ENCODE results near the gene HIPK4.
A peak's percentile ranks its signal among the peaks of the same experiment; 100 is the strongest.
"Not testable (repeated sequence)": the region's sequence is repeated elsewhere in the genome, so short reads cannot be mapped to it uniquely, and the experiment has no call there.

The HIPK4 gene

GRCh38 chr19:40415768-40416167, 25.8 kb upstream of the HIPK4 start:
- Histone ChIP-seq H3K27me3 (ENCODE audit: control insufficient read depth in 1 of 2, insufficient read depth in 2 of 2, low read length in 2 of 2) (no peaks in the 10 kb centered on the region), H3K9ac (ENCODE audit: low read length in 2 of 2) (no peak overlapping the region), H3K27ac (ENCODE audit: low read length) (no peak overlapping the region), H3K4me1 (ENCODE audit: control insufficient read depth, insufficient read depth, low read length) (peaks cover 24% of the 10 kb centered on the region), H3K9me3 (ENCODE audit: control insufficient read depth in 2 of 2, low read length in 2 of 2) (no peaks in the 10 kb centered on the region), H3K4me3 (ENCODE audit: low read length in 2 of 2) (no peak overlapping the region), H3K36me3 (ENCODE audit: control insufficient read depth in 2 of 2, insufficient read depth in 2 of 2, low read length in 2 of 2) (no peaks in the 10 kb centered on the region)

- H3K9ac ChIP-seq (ENCODE audit: low read length in 2 of 2) = no peak overlapping the region
- no peaks in the 10 kb centered on the region for H3K9me3 ChIP-seq (ENCODE audit: control insufficient read depth in 2 of 2, low read length in 2 of 2)
- no peaks in the 10 kb centered on the region for H3K36me3 ChIP-seq (ENCODE audit: control insufficient read depth in 2 of 2, insufficient read depth in 2 of 2, low read length in 2 of 2)
- H3K4me3 ChIP-seq (ENCODE audit: low read length in 2 of 2) = no peak overlapping the region
- no peaks in the 10 kb centered on the region for H3K27me3 ChIP-seq (ENCODE audit: control insufficient read depth in 1 of 2, insufficient read depth in 2 of 2, low read length in 2 of 2)
- no peak overlapping the region for H3K27ac ChIP-seq (ENCODE audit: low read length)
- peaks cover 24% of the 10 kb centered on the region for H3K4me1 ChIP-seq (ENCODE audit: control insufficient read depth, insufficient read depth, low read length)
Measured at GRCh38 chr19:40414542-40415535, 24.9 kb upstream of the HIPK4 start.

GRCh38 chr19:40413291-40413845, 23.4 kb upstream of the HIPK4 start, which contains the start of gene PRX:
TSS of gene PRX (minus strand) at chr19:40413378. CDS start at chr19:40407932, 5,446 bp downstream.
- no peaks in the 10 kb centered on the region for H3K27me3 ChIP-seq (ENCODE audit: control insufficient read depth in 1 of 2, insufficient read depth in 2 of 2, low read length in 2 of 2)
- no peaks in the 10 kb centered on the region for H3K9me3 ChIP-seq (ENCODE audit: control insufficient read depth in 2 of 2, low read length in 2 of 2)
- no peaks in the 10 kb centered on the region for H3K36me3 ChIP-seq (ENCODE audit: control insufficient read depth in 2 of 2, insufficient read depth in 2 of 2, low read length in 2 of 2)
- H3K4me3 ChIP-seq (ENCODE audit: low read length in 2 of 2) = no peak within 1 kb of the TSS
- H3K9ac ChIP-seq (ENCODE audit: low read length in 2 of 2) = no peak within 1 kb of the TSS
- H3K27ac ChIP-seq (ENCODE audit: low read length) = no peak within 1 kb of the TSS
- H3K4me1 ChIP-seq (ENCODE audit: control insufficient read depth, insufficient read depth, low read length) = peaks cover 24% of the 10 kb centered on the region

- Histone ChIP-seq H3K9me3 (ENCODE audit: control insufficient read depth in 2 of 2, low read length in 2 of 2) (no peaks in the 10 kb centered on the region), H3K9ac (ENCODE audit: low read length in 2 of 2) (no peak overlapping the region), H3K4me1 (ENCODE audit: control insufficient read depth, insufficient read depth, low read length) (peaks cover 23% of the 10 kb centered on the region), H3K27ac (ENCODE audit: low read length) (no peak overlapping the region), H3K36me3 (ENCODE audit: control insufficient read depth in 2 of 2, insufficient read depth in 2 of 2, low read length in 2 of 2) (no peaks in the 10 kb centered on the region), H3K27me3 (ENCODE audit: control insufficient read depth in 1 of 2, insufficient read depth in 2 of 2, low read length in 2 of 2) (no peaks in the 10 kb centered on the region), H3K4me3 (ENCODE audit: low read length in 2 of 2) (no peak overlapping the region)
Measured at GRCh38 chr19:40412866-40413265, 22.9 kb upstream of the HIPK4 start.

- Histone ChIP-seq H3K9me3 (ENCODE audit: control insufficient read depth in 2 of 2, low read length in 2 of 2) (no peaks in the 10 kb centered on the region), H3K27ac (ENCODE audit: low read length) (no peak overlapping the region), H3K4me1 (ENCODE audit: control insufficient read depth, insufficient read depth, low read length) (peaks cover 15% of the 10 kb centered on the region), H3K4me3 (ENCODE audit: low read length in 2 of 2) (no peak overlapping the region), H3K9ac (ENCODE audit: low read length in 2 of 2) (peak overlapping the region in 1 of 2 donors; percentile 21), H3K36me3 (ENCODE audit: control insufficient read depth in 2 of 2, insufficient read depth in 2 of 2, low read length in 2 of 2) (no peaks in the 10 kb centered on the region), H3K27me3 (ENCODE audit: control insufficient read depth in 1 of 2, insufficient read depth in 2 of 2, low read length in 2 of 2) (no peaks in the 10 kb centered on the region)
Measured at GRCh38 chr19:40411958-40412499, 22.0 kb upstream of the HIPK4 start.

- Histone ChIP-seq H3K4me3 (ENCODE audit: low read length in 2 of 2) (peak overlapping the region in 1 of 2 donors; percentile 22), H3K4me1 (ENCODE audit: control insufficient read depth, insufficient read depth, low read length) (peaks cover 15% of the 10 kb centered on the region), H3K27me3 (ENCODE audit: control insufficient read depth in 1 of 2, insufficient read depth in 2 of 2, low read length in 2 of 2) (no peaks in the 10 kb centered on the region), H3K9me3 (ENCODE audit: control insufficient read depth in 2 of 2, low read length in 2 of 2) (no peaks in the 10 kb centered on the region), H3K27ac (ENCODE audit: low read length) (peak overlapping the region; percentile 37), H3K9ac (ENCODE audit: low read length in 2 of 2) (peak overlapping the region in 1 of 2 donors; percentile 29), H3K36me3 (ENCODE audit: control insufficient read depth in 2 of 2, insufficient read depth in 2 of 2, low read length in 2 of 2) (no peaks in the 10 kb centered on the region)
Measured at GRCh38 chr19:40411125-40411842, 21.3 kb upstream of the HIPK4 start.

- H3K9me3 ChIP-seq (ENCODE audit: control insufficient read depth in 2 of 2, low read length in 2 of 2) = no peaks in the 10 kb centered on the region
- no peak overlapping the region for H3K4me3 ChIP-seq (ENCODE audit: low read length in 2 of 2)
- H3K27ac ChIP-seq (ENCODE audit: low read length) = no peak overlapping the region
- peaks cover 15% of the 10 kb centered on the region for H3K4me1 ChIP-seq (ENCODE audit: control insufficient read depth, insufficient read depth, low read length)
- no peak overlapping the region for H3K9ac ChIP-seq (ENCODE audit: low read length in 2 of 2)
- H3K27me3 ChIP-seq (ENCODE audit: control insufficient read depth in 1 of 2, insufficient read depth in 2 of 2, low read length in 2 of 2) = no peaks in the 10 kb centered on the region
- no peaks in the 10 kb centered on the region for H3K36me3 ChIP-seq (ENCODE audit: control insufficient read depth in 2 of 2, insufficient read depth in 2 of 2, low read length in 2 of 2)
Measured at GRCh38 chr19:40410030-40410389, 20.0 kb upstream of the HIPK4 start.

- not testable (repeated sequence) for H3K9ac ChIP-seq (ENCODE audit: low read length in 2 of 2); H3K4me3 ChIP-seq (ENCODE audit: low read length in 2 of 2); H3K36me3 ChIP-seq (ENCODE audit: control insufficient read depth in 2 of 2, insufficient read depth in 2 of 2, low read length in 2 of 2); H3K27ac ChIP-seq (ENCODE audit: low read length); H3K27me3 ChIP-seq (ENCODE audit: control insufficient read depth in 1 of 2, insufficient read depth in 2 of 2, low read length in 2 of 2); H3K9me3 ChIP-seq (ENCODE audit: control insufficient read depth in 2 of 2, low read length in 2 of 2)
- peaks cover 15% of the 10 kb centered on the region for H3K4me1 ChIP-seq (ENCODE audit: control insufficient read depth, insufficient read depth, low read length)
Measured at GRCh38 chr19:40408598-40408925, 18.6 kb upstream of the HIPK4 start.

GRCh38 chr19:40407714-40408597, 18.0 kb upstream of the HIPK4 start:
- Histone ChIP-seq H3K27ac (ENCODE audit: low read length) (no peak overlapping the region), H3K27me3 (ENCODE audit: control insufficient read depth in 1 of 2, insufficient read depth in 2 of 2, low read length in 2 of 2) (no peaks in the 10 kb centered on the region), H3K9me3 (ENCODE audit: control insufficient read depth in 2 of 2, low read length in 2 of 2) (no peaks in the 10 kb centered on the region), H3K4me1 (ENCODE audit: control insufficient read depth, insufficient read depth, low read length) (peaks cover 19% of the 10 kb centered on the region), H3K36me3 (ENCODE audit: control insufficient read depth in 2 of 2, insufficient read depth in 2 of 2, low read length in 2 of 2) (no peaks in the 10 kb centered on the region), H3K4me3 (ENCODE audit: low read length in 2 of 2) (no peak overlapping the region), H3K9ac (ENCODE audit: low read length in 2 of 2) (no peak overlapping the region)
